Measurements from ENCODE around the gene CSTPP1. TPM values are rescaled to one million over a fixed set of nuclear protein-coding genes. Genes with fewer than 3 reads are reported as not detected.

CSTPP1 gene
- polyA plus RNA-seq, 1 donor from 2014 or later, result 46.4 TPM

DNA sequence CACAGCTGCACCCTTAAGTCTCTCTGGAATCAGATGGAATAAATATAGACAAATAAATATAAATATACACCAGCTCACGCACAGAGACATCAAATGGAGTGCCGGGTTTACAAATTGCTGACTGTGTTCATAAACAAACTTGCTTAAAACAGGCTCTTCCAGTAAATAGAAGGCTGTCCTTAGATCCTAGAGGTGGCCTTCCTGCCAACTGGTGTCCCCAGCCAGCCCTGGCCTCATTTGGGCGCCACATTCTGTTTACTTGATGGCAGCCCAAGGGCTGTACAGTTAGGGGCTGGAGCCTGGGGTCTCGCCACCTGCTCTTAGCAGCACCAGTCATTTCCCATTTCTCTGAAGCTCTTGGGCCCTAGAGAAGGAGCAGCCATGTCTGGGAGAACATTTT, 219.3 kb downstream of the CSTPP1 start:
- no peak overlapping the region for H2AFZ ChIP-seq (ENCODE audit: low read depth, low read length)
- no peaks in the 10 kb centered on the region for H3K36me3 ChIP-seq (ENCODE audit: insufficient read depth, low read length)
- no peaks in the 10 kb centered on the region for H3K79me2 ChIP-seq (replicated peaks; ENCODE audit: insufficient read depth, low read length)
- H3K9ac ChIP-seq (ENCODE audit: low read length), result no peak overlapping the region
- no peaks in the 10 kb centered on the region for H3K9me3 ChIP-seq (ENCODE audit: low read length)
- no peaks in the 10 kb centered on the region for H4K20me1 ChIP-seq (ENCODE audit: insufficient read depth)
- no peaks in the 10 kb centered on the region for H3K9me2 ChIP-seq (ENCODE audit: insufficient read depth, low read length)
- H3K4me3 ChIP-seq (ENCODE audit: low read length), result no peak overlapping the region
- H3F3A ChIP-seq (ENCODE audit: insufficient read depth, low read length, poor library complexity, severe bottlenecking), result no peaks in the 10 kb centered on the region
- H3K27me3 ChIP-seq (ENCODE audit: insufficient read depth, low read depth, low read length), result no peaks in the 10 kb centered on the region
- no peak for TF ChIP-seq EZH2 (IDR thresholded peaks at IDR 0.05; ENCODE audit: borderline replicate concordance, insufficient read depth, low read length, poor library complexity, severe bottlenecking)
- no peak overlapping the region for H3K4me2 ChIP-seq (ENCODE audit: low read length)
- no peak overlapping the region for H3K27ac ChIP-seq (ENCODE audit: low read length)

DNA sequence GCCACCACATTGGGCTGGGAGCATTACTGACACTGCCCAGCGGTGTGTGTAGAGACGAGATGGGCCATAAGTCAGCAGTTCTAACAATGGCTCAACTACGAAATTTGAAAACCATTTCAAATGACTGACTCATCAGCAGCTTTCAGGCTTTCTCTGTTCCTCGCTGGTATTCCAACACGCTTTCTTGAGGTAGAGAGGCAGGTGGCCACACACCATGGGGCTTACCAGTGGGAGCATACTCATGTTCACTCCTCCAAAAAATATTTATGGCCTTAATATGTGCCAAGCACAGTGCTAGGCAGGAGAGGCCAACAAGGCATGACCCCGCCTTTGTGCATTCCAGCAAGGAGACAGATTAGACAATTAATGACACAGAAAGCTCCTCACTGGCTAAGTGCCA, 219.8 kb downstream of the CSTPP1 start:
- Histone ChIP-seq H3K4me3 (ENCODE audit: low read length) (no peak overlapping the region), H3K79me2 (replicated peaks; ENCODE audit: insufficient read depth, low read length) (no peaks in the 10 kb centered on the region), H3K9me2 (ENCODE audit: insufficient read depth, low read length) (no peaks in the 10 kb centered on the region), H3K4me2 (ENCODE audit: low read length) (no peak overlapping the region), H3K27me3 (ENCODE audit: insufficient read depth, low read depth, low read length) (no peaks in the 10 kb centered on the region), H3K36me3 (ENCODE audit: insufficient read depth, low read length) (no peaks in the 10 kb centered on the region), H3K9me3 (ENCODE audit: low read length) (no peaks in the 10 kb centered on the region), H3K9ac (ENCODE audit: low read length) (no peak overlapping the region), H3F3A (ENCODE audit: insufficient read depth, low read length, poor library complexity, severe bottlenecking) (no peaks in the 10 kb centered on the region), H3K27ac (ENCODE audit: low read length) (no peak overlapping the region), H2AFZ (ENCODE audit: low read depth, low read length) (no peak overlapping the region), H4K20me1 (ENCODE audit: insufficient read depth) (no peaks in the 10 kb centered on the region)
- TF ChIP-seq RAD21 (conservative IDR thresholded peaks at IDR 0.05) (no peak), TAF1 (IDR thresholded peaks at IDR 0.05; ENCODE audit: low read depth) (no peak), EP300 (conservative IDR thresholded peaks at IDR 0.05; ENCODE audit: poor library complexity, severe bottlenecking) (no peak), POLR2AphosphoS5 (IDR thresholded peaks at IDR 0.05) (no peak)

DNA sequence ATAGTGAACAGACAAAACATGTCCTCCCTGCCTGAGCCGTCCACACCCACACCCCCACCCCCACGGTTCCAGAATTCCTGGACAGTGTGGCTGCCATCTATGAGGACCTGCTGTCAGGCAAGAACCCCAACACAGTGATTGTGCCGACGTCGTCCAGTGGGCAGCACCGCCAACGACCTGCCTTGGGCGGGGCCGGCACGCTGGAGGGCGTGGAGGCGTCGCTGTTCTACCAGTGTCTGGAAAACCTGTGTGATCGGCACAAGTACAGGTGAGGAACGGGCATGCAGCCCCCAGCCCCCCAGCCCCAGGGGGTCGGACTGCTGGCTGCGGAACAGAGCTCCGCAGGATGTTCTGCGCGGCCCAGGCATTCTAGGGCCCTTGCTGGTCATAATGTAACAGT, 220.4 kb downstream of the CSTPP1 start:
- Histone ChIP-seq H3K36me3 (ENCODE audit: insufficient read depth, low read length) (no peaks in the 10 kb centered on the region), H3K9me2 (ENCODE audit: insufficient read depth, low read length) (no peaks in the 10 kb centered on the region)

More for the DNA sequence above, 220.4 kb downstream of the CSTPP1 start:
- Histone ChIP-seq H3K9ac (ENCODE audit: low read length) (no peak overlapping the region), H3K4me3 (ENCODE audit: low read length) (no peak overlapping the region), H3F3A (ENCODE audit: insufficient read depth, low read length, poor library complexity, severe bottlenecking) (no peaks in the 10 kb centered on the region), H4K20me1 (ENCODE audit: insufficient read depth) (no peaks in the 10 kb centered on the region), H3K27ac (ENCODE audit: low read length) (no peak overlapping the region), H2AFZ (ENCODE audit: low read depth, low read length) (no peak overlapping the region), H3K27me3 (ENCODE audit: insufficient read depth, low read depth, low read length) (no peaks in the 10 kb centered on the region), H3K4me2 (ENCODE audit: low read length) (no peak overlapping the region), H3K79me2 (replicated peaks; ENCODE audit: insufficient read depth, low read length) (no peaks in the 10 kb centered on the region), H3K9me3 (ENCODE audit: low read length) (no peaks in the 10 kb centered on the region)
- TF ChIP-seq EZH2 (IDR thresholded peaks at IDR 0.05; ENCODE audit: borderline replicate concordance, insufficient read depth, low read length, poor library complexity, severe bottlenecking), result no peak
- TF ChIP-seq, protein P1, sequence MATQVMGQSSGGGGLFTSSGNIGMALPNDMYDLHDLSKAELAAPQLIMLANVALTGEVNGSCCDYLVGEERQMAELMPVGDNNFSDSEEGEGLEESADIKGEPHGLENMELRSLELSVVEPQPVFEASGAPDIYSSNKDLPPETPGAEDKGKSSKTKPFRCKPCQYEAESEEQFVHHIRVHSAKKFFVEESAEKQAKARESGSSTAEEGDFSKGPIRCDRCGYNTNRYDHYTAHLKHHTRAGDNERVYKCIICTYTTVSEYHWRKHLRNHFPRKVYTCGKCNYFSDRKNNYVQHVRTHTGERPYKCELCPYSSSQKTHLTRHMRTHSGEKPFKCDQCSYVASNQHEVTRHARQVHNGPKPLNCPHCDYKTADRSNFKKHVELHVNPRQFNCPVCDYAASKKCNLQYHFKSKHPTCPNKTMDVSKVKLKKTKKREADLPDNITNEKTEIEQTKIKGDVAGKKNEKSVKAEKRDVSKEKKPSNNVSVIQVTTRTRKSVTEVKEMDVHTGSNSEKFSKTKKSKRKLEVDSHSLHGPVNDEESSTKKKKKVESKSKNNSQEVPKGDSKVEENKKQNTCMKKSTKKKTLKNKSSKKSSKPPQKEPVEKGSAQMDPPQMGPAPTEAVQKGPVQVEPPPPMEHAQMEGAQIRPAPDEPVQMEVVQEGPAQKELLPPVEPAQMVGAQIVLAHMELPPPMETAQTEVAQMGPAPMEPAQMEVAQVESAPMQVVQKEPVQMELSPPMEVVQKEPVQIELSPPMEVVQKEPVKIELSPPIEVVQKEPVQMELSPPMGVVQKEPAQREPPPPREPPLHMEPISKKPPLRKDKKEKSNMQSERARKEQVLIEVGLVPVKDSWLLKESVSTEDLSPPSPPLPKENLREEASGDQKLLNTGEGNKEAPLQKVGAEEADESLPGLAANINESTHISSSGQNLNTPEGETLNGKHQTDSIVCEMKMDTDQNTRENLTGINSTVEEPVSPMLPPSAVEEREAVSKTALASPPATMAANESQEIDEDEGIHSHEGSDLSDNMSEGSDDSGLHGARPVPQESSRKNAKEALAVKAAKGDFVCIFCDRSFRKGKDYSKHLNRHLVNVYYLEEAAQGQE (IDR thresholded peaks at IDR 0.05; ENCODE audit: borderline replicate concordance), result no peak
- TF ChIP-seq EP300 (conservative IDR thresholded peaks at IDR 0.05; ENCODE audit: poor library complexity, severe bottlenecking), result no peak
- no peak for TF ChIP-seq SMC3 (conservative IDR thresholded peaks at IDR 0.05; ENCODE audit: poor library complexity)
- no peak for TF ChIP-seq MXI1 (conservative IDR thresholded peaks at IDR 0.05; ENCODE audit: poor library complexity, severe bottlenecking)
- no peak for TF ChIP-seq RAD21 (conservative IDR thresholded peaks at IDR 0.05)
- TF ChIP-seq, protein P2, sequence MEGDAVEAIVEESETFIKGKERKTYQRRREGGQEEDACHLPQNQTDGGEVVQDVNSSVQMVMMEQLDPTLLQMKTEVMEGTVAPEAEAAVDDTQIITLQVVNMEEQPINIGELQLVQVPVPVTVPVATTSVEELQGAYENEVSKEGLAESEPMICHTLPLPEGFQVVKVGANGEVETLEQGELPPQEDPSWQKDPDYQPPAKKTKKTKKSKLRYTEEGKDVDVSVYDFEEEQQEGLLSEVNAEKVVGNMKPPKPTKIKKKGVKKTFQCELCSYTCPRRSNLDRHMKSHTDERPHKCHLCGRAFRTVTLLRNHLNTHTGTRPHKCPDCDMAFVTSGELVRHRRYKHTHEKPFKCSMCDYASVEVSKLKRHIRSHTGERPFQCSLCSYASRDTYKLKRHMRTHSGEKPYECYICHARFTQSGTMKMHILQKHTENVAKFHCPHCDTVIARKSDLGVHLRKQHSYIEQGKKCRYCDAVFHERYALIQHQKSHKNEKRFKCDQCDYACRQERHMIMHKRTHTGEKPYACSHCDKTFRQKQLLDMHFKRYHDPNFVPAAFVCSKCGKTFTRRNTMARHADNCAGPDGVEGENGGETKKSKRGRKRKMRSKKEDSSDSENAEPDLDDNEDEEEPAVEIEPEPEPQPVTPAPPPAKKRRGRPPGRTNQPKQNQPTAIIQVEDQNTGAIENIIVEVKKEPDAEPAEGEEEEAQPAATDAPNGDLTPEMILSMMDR (IDR thresholded peaks at IDR 0.05; ENCODE audit: poor library complexity, severe bottlenecking), result no peak
- TF ChIP-seq POLR2AphosphoS5 (IDR thresholded peaks at IDR 0.05), result no peak
- no peak for TF ChIP-seq TAF1 (IDR thresholded peaks at IDR 0.05; ENCODE audit: low read depth)
